Measurements from ENCODE around the gene STK16. TPM values are rescaled to one million over a fixed set of nuclear protein-coding genes. Genes with fewer than 3 reads are reported as not detected.

STK16 gene
- total and polyA plus RNA-seq, 8 donors: 14.7 to 28.4 (median 17.1) TPM

DNA sequence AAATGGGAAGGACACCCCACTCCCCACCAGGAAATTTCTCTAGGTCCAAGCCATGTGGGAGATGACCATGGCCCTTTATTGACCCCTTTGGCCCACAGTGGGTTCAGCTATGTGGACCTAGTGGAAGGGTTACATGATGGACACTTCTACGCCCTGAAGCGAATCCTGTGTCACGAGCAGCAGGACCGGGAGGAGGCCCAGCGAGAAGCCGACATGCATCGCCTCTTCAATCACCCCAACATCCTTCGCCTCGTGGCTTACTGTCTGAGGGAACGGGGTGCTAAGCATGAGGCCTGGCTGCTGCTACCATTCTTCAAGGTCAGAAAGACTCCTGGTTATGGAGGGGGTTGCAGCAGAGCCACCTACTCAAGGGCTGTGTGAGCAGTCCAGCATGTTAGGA, 1.3 kb downstream of the STK16 start:
- Histone ChIP-seq H3K4me1 (peaks cover 24 to 55% (median 26%) of the 10 kb centered on the region in 3 donors), H3K27me3 (no peaks in the 10 kb centered on the region), H3K4me3 (no peak overlapping the region), H3K36me3 (peaks cover 0 to 5% (median 0%) of the 10 kb centered on the region in 3 donors), H3K9me3 (no peaks in the 10 kb centered on the region), H3K27ac (peak overlapping the region in 1 of 4 donors; percentile 92)
- intact Hi-C loops (cut with DNase I): no loop called here
- ATAC-seq (no peak), DNase-seq (no peak), FAIRE-seq (no peak)
- WGBS, 2 donors: 91 to 95% methylated on average over 10 of the region's 10 CpGs
- TF ChIP-seq, protein P1, sequence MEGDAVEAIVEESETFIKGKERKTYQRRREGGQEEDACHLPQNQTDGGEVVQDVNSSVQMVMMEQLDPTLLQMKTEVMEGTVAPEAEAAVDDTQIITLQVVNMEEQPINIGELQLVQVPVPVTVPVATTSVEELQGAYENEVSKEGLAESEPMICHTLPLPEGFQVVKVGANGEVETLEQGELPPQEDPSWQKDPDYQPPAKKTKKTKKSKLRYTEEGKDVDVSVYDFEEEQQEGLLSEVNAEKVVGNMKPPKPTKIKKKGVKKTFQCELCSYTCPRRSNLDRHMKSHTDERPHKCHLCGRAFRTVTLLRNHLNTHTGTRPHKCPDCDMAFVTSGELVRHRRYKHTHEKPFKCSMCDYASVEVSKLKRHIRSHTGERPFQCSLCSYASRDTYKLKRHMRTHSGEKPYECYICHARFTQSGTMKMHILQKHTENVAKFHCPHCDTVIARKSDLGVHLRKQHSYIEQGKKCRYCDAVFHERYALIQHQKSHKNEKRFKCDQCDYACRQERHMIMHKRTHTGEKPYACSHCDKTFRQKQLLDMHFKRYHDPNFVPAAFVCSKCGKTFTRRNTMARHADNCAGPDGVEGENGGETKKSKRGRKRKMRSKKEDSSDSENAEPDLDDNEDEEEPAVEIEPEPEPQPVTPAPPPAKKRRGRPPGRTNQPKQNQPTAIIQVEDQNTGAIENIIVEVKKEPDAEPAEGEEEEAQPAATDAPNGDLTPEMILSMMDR (IDR thresholded peaks at IDR 0.05): no peak

- FAIRE-seq: no peak
- Histone ChIP-seq H3K9me3 (no peaks in the 10 kb centered on the region), H3K36me3 (peaks cover 0 to 5% (median 0%) of the 10 kb centered on the region in 3 donors), H3K4me1 (peaks cover 26 to 66% (median 32%) of the 10 kb centered on the region in 3 donors), H3K27me3 (no peaks in the 10 kb centered on the region), H3K27ac (peak overlapping the region in 3 of 4 donors; percentile 90 to 96 (median 94)), H3K4me3 (no peak overlapping the region)
- DNase-seq: no peak
- TF ChIP-seq, protein P1 (IDR thresholded peaks at IDR 0.05): no peak
- intact Hi-C loops (cut with DNase I): no loop called here
- ATAC-seq: no peak
- WGBS, 2 donors: 90 to 93% methylated on average over 17 of the region's 17 CpGs
Observed at GRCh38 chr2:219247678-219248642, 2.7 kb downstream of the STK16 start.

DNA sequence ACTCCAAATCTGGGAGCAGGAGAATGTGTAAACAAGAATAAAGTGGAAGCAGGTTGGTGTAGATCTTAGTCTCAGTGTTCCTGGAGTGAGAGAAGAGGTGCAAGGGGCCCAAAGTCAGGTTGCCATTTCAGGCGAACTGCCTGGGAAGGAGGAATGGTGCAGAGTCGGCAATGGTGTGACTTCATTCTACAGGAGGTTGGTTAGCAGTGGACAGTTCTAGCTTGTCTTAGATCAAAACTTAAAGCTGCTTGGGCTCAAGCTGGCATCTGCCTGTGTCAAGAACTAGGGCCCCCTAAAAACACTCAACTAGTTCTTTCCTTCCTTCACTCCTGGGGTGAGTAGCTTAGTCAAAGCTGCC, 3.5 kb downstream of the STK16 start:
- Histone ChIP-seq H3K4me3 (peak overlapping the region in 2 of 4 donors; percentile 14 to 25), H3K36me3 (peaks cover 0 to 5% (median 0%) of the 10 kb centered on the region in 3 donors), H3K4me1 (peaks cover 26 to 66% (median 32%) of the 10 kb centered on the region in 3 donors), H3K27me3 (no peaks in the 10 kb centered on the region), H3K9me3 (no peaks in the 10 kb centered on the region), H3K27ac (peak overlapping the region; percentile 90 to 96 (median 92))
- TF ChIP-seq, protein P1 (IDR thresholded peaks at IDR 0.05): no peak
- DNase-seq: no peak
- 56 to 58% methylated on average over 2 of the region's 2 CpGs for WGBS, 2 donors
- FAIRE-seq: no peak
- intact Hi-C loops (cut with DNase I): no loop called here
- ATAC-seq: no peak

GRCh38 chr2:219249203-219249980, 4.1 kb downstream of the STK16 start:
- FAIRE-seq: no peak
- 3 to 5% methylated on average over 7 of the region's 7 CpGs for WGBS, 2 donors
- Histone ChIP-seq H3K9me3 (no peaks in the 10 kb centered on the region), H3K27ac (peak overlapping the region; percentile 90 to 96 (median 92)), H3K27me3 (no peaks in the 10 kb centered on the region), H3K4me1 (peaks cover 26 to 67% (median 32%) of the 10 kb centered on the region in 3 donors), H3K36me3 (peaks cover 0 to 5% (median 0%) of the 10 kb centered on the region in 3 donors), H3K4me3 (peak overlapping the region in 2 of 4 donors; percentile 14 to 25)
- peak; percentile 66 to 71 (median 68) for ATAC-seq
- intact Hi-C loops (cut with DNase I): no loop called here
- DNase-seq: peak; percentile 76 to 89 (median 88)
- TF ChIP-seq, protein P1 (IDR thresholded peaks at IDR 0.05): no peak

Measured in pancreas (tissue), 10 donors.